Hematopoietic multipotent progenitor cell treated with erythropoietin and hydrocortisone succinate and interleukin-3 and kit ligand, for 8 days (in vitro differentiated cells): ENCODE measurements around the gene ZSWIM9.
"Not testable (repeated sequence)": the region's sequence is repeated elsewhere in the genome, so short reads cannot be mapped to it uniquely, and the experiment has no call there.

Experiments
- DNase-seq: peaks from one replicate; pipeline ENCODE4 v3.0.0-alpha.2; 2015

Gene ZSWIM9

GRCh38 chr19:48220784-48221183, 50.3 kb downstream of the ZSWIM9 start:
- not testable (repeated sequence) for DNase-seq

- no peak for DNase-seq
Measured at GRCh38 chr19:48221628-48222027, 51.1 kb downstream of the ZSWIM9 start.

- DNase-seq: no peak
Measured at GRCh38 chr19:48230555-48231129, 60.2 kb downstream of the ZSWIM9 start.

GRCh38 chr19:48237057-48237456, 66.6 kb downstream of the ZSWIM9 start:
- DNase-seq: no peak

- no peak for DNase-seq
Measured at GRCh38 chr19:48239120-48239519, 68.6 kb downstream of the ZSWIM9 start.

GRCh38 chr19:48239582-48240141, 69.2 kb downstream of the ZSWIM9 start:
- DNase-seq: no peak

GRCh38 chr19:48241771-48242170, 71.3 kb downstream of the ZSWIM9 start:
- DNase-seq: not testable (repeated sequence)

GRCh38 chr19:48244281-48244680, 73.8 kb downstream of the ZSWIM9 start:
- no peak for DNase-seq

- no peak for DNase-seq
Measured at GRCh38 chr19:48246101-48246500, 75.6 kb downstream of the ZSWIM9 start.

- no peak for DNase-seq
Measured at GRCh38 chr19:48247212-48247611, 76.7 kb downstream of the ZSWIM9 start.
